ENCODE results near the gene RPL9. TPM values are rescaled to one million over a fixed set of nuclear protein-coding genes. Genes with fewer than 3 reads are reported as not detected.

RPL9 gene
- total RNA-seq, 2 donors from 2014 or later, result 2,526 to 3,169 TPM

DNA sequence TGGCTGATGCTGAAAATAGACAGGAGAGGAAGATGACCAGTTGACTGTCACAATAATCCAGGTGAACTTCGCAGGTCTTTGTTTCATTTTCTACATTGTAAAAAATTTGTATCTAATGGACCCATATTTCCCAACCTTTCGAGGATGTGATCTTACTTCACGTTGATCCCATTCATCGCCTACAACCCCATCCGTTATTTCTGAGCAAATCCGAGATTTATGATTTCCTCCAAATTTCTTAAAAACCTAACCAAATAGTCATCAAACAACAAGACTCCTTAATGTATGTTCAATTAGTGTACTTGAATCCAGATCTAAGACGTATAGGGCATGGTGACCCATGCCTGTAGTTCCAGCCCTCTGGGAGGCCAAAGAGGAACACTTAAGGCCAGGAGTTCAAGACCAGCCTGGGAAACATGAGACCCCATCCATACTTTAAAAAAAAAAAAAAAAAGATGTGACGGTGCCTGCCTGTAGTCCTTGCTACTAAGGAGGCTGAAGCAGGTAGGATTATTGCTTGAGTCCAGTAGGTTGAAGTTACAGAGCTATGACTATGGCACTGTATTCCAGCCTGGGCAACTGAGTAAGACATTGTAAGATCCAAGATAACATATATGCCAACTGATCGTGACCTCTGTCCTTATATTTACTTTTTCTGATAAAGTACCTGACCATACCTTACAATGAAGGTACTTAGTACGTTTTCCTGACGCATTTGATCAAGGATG is 5.7 kb downstream of the RPL9 start:
- Histone ChIP-seq H3K4me3 (no peak overlapping the region), H3K9me3 (no peaks in the 10 kb centered on the region), H3K27ac (no peak overlapping the region), H3K27me3 (replicated peaks; ENCODE audit: insufficient read depth) (no peaks in the 10 kb centered on the region), H3K4me1 (ENCODE audit: control insufficient read depth in 1 of 2, low read depth in 2 of 2) (peaks cover 13 to 27% of the 10 kb centered on the region in 2 donors), H3K36me3 (peaks cover 53% of the 10 kb centered on the region)
- TF ChIP-seq, protein P1, sequence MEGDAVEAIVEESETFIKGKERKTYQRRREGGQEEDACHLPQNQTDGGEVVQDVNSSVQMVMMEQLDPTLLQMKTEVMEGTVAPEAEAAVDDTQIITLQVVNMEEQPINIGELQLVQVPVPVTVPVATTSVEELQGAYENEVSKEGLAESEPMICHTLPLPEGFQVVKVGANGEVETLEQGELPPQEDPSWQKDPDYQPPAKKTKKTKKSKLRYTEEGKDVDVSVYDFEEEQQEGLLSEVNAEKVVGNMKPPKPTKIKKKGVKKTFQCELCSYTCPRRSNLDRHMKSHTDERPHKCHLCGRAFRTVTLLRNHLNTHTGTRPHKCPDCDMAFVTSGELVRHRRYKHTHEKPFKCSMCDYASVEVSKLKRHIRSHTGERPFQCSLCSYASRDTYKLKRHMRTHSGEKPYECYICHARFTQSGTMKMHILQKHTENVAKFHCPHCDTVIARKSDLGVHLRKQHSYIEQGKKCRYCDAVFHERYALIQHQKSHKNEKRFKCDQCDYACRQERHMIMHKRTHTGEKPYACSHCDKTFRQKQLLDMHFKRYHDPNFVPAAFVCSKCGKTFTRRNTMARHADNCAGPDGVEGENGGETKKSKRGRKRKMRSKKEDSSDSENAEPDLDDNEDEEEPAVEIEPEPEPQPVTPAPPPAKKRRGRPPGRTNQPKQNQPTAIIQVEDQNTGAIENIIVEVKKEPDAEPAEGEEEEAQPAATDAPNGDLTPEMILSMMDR (IDR thresholded peaks at IDR 0.05), result no peak
- ATAC-seq (ENCODE audit: insufficient number of reproducible peaks, low FRiP score, low read depth), result no peak
- DNase-seq (ENCODE audit: low spot score), result no peak

DNA sequence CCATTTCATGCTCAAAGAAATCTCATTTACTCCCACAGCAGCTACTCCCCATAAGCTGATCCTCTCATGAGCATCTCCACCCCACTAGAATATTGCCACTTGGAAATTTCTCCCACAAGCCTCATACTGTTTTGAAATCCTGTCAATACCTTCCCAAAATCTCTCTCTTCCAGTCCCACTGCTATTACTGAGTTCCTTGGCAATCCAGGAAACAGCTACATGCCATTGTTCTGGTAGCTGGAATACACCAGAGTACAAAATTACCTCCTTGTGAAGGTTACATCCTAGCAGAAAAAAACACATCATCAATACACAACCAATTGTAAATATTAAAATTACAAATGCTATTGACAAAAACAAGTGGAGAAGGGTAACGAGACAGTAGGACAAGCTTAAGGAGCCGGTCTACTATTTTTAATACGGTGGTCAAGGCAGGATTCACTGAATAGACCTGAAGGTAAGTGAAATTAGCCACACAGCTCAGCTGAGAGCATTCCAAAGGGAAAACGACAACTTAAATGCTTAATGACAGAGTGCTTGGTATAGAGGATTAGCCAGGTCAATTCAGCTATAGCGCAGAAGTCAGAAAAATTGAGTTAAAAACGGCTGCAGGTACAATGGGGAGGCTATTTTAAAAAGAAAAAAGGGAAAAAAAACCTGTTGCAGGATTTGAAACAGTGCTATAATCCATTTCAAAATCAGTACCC is 6.4 kb downstream of the RPL9 start:
- DNase-seq (ENCODE audit: low spot score), result no peak
- Histone ChIP-seq H3K27ac (no peak overlapping the region), H3K4me3 (no peak overlapping the region), H3K36me3 (peaks cover 53% of the 10 kb centered on the region), H3K27me3 (replicated peaks; ENCODE audit: insufficient read depth) (no peaks in the 10 kb centered on the region), H3K9me3 (no peaks in the 10 kb centered on the region), H3K4me1 (ENCODE audit: control insufficient read depth in 1 of 2, low read depth in 2 of 2) (peaks cover 7 to 20% of the 10 kb centered on the region in 2 donors)
- TF ChIP-seq, protein P1 (IDR thresholded peaks at IDR 0.05), result no peak
- no peak for ATAC-seq (ENCODE audit: insufficient number of reproducible peaks, low FRiP score, low read depth)

DNA sequence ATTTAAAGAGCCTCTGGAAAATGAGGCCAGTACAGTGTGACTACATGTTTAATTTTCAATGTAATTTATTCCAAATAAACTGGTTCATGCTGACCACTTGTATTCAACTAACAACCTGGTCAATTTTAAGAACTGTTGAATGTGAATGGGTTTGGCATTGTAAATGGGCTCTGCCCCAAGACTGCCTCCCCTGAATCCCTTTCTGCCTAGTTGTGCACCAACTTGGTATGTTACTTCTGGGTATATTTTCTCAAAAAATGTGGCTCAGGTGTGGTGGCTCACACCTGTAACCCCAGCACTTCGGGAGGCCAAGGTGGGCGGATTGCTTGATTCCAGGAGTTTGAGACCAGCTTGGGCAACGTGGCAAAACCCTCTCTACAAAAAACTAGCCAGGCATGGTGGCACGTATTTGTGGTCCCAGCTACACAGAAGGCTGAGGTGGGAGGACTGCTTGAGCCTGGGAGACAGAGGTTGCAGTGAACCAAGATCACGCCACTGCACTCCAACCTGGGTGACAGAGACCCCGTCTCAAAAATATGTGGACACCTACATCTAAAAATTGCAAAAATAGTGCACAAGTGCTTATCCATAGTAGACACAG is 7.2 kb downstream of the RPL9 start:
- peaks cover 0 to 20% of the 10 kb centered on the region in 2 donors for H3K4me1 ChIP-seq (ENCODE audit: control insufficient read depth in 1 of 2, low read depth in 2 of 2)
- peaks cover 47% of the 10 kb centered on the region for H3K36me3 ChIP-seq
- no peak for ATAC-seq (ENCODE audit: insufficient number of reproducible peaks, low FRiP score, low read depth)
- no peak for DNase-seq (ENCODE audit: low spot score)
- H3K9me3 ChIP-seq, result no peaks in the 10 kb centered on the region
- H3K27me3 ChIP-seq (replicated peaks; ENCODE audit: insufficient read depth), result no peaks in the 10 kb centered on the region
- H3K27ac ChIP-seq, result no peak overlapping the region
- H3K4me3 ChIP-seq, result no peak overlapping the region
- TF ChIP-seq, protein P1 (IDR thresholded peaks at IDR 0.05), result no peak

DNA sequence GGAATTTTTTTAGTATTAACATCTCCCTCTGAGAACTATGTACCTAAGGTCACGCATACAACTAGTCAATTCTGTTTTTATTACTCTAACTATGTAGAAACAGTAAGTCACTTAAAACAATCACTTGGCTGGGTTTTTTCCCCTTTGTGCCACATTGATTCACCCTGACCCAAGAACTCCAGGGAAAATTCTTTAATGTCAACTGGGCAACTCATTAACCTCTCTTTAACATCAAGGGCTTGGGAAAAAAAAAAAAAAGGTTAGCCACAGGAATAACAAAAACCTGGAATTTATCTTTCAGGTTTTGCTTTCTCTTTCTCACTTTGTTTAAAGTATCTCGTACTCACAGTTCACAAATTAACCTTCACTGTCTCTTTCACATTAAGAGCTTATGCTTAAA is 8.1 kb downstream of the RPL9 start:
- no peaks in the 10 kb centered on the region for H3K9me3 ChIP-seq
- DNase-seq (ENCODE audit: low spot score) (no peak), ATAC-seq (ENCODE audit: insufficient number of reproducible peaks, low FRiP score, low read depth) (no peak)
- no peak overlapping the region for H3K4me3 ChIP-seq
- H3K4me1 ChIP-seq (ENCODE audit: control insufficient read depth in 1 of 2, low read depth in 2 of 2), result peaks cover 0 to 12% of the 10 kb centered on the region in 2 donors
- no peak overlapping the region for H3K27ac ChIP-seq
- H3K27me3 ChIP-seq (replicated peaks; ENCODE audit: insufficient read depth), result no peaks in the 10 kb centered on the region
- TF ChIP-seq, protein P1 (IDR thresholded peaks at IDR 0.05), result no peak
- H3K36me3 ChIP-seq, result peaks cover 40% of the 10 kb centered on the region
